GM21528 (cell line): Measurements from ENCODE around the gene CYYR1.

Source experiments
- ATAC-seq: cut with Tn5 transposase; IDR thresholded peaks from one replicate; pipeline ENCODE4 v1.9.1; 2021; ENCODE audit warnings: mild to moderate bottlenecking, moderate library complexity; ENCODE audit not compliant: unreplicated experiment, low FRiP score

Gene CYYR1

GRCh38 chr21:26444646-26445045 lies 128.4 kb downstream of the CYYR1 start:
- no peak for ATAC-seq

- ATAC-seq = no peak
These were observed 129.2 kb downstream of the CYYR1 start for GRCh38 chr21:26443867-26444266.

- no peak for ATAC-seq
These were observed 129.8 kb downstream of the CYYR1 start for GRCh38 chr21:26443291-26443690.

- no peak for ATAC-seq
These were observed 131.9 kb downstream of the CYYR1 start for GRCh38 chr21:26441149-26441548.

- ATAC-seq = no peak
These were observed 134.1 kb downstream of the CYYR1 start for GRCh38 chr21:26438976-26439375.

GRCh38 chr21:26437326-26438009 lies 135.6 kb downstream of the CYYR1 start:
- ATAC-seq = no peak

- no peak for ATAC-seq
These were observed 139.7 kb downstream of the CYYR1 start for GRCh38 chr21:26433386-26433785.

GRCh38 chr21:26432410-26432809 lies 140.7 kb downstream of the CYYR1 start:
- ATAC-seq = no peak

- ATAC-seq = no peak
These were observed 147.5 kb downstream of the CYYR1 start for GRCh38 chr21:26425576-26425975.

GRCh38 chr21:26423511-26423910 lies 149.6 kb downstream of the CYYR1 start:
- no peak for ATAC-seq

- no peak for ATAC-seq
These were observed 150.4 kb downstream of the CYYR1 start for GRCh38 chr21:26422706-26423105.

- no peak for ATAC-seq
These were observed 150.9 kb downstream of the CYYR1 start for GRCh38 chr21:26422138-26422537.

- ATAC-seq = no peak
These were observed 151.4 kb downstream of the CYYR1 start for GRCh38 chr21:26421724-26422123.
